Measurements from ENCODE around the gene LRRC8D.

Gene LRRC8D

GRCh38 chr1:89808441-89809117, 12.3 kb upstream of the LRRC8D start (continued):
- TF ChIP-seq POU6F1 (CRISPR knock-in tag; IDR thresholded peaks at IDR 0.05; ENCODE audit: borderline replicate concordance, low read depth) = no peak
- TF ChIP-seq TCF4 (CRISPR knock-in tag; IDR thresholded peaks at IDR 0.05; ENCODE audit: borderline replicate concordance) = no peak
- no peak for TF ChIP-seq ZNF565 (CRISPR knock-in tag; conservative IDR thresholded peaks at IDR 0.05; ENCODE audit: low read depth)
- TF ChIP-seq ZFP3 (CRISPR knock-in tag; IDR thresholded peaks at IDR 0.05) = no peak
- TF ChIP-seq SNAI2 (CRISPR knock-in tag; IDR thresholded peaks at IDR 0.05) = no peak
- no peak for TF ChIP-seq CREB5 (CRISPR knock-in tag; IDR thresholded peaks at IDR 0.05; ENCODE audit: low read depth)
- no peak for TF ChIP-seq ZNF70 (CRISPR knock-in tag; IDR thresholded peaks at IDR 0.05)
- TF ChIP-seq PPARA (CRISPR knock-in tag; IDR thresholded peaks at IDR 0.05; ENCODE audit: borderline replicate concordance) = no peak

- no peak; the same call in 2 of the 3 replicates for ATAC-seq
- TF ChIP-seq CSRNP3 (CRISPR knock-in tag; IDR thresholded peaks at IDR 0.05) = no peak
- TF ChIP-seq TCF4 (CRISPR knock-in tag; IDR thresholded peaks at IDR 0.05; ENCODE audit: borderline replicate concordance) = no peak
These were observed 11.3 kb upstream of the LRRC8D start for GRCh38 chr1:89809556-89809955.

GRCh38 chr1:89810302-89810701, 10.5 kb upstream of the LRRC8D start:
- no peak for ATAC-seq
- no peak for TF ChIP-seq POU6F1 (CRISPR knock-in tag; IDR thresholded peaks at IDR 0.05; ENCODE audit: borderline replicate concordance, low read depth)
- TF ChIP-seq CREB5 (CRISPR knock-in tag; IDR thresholded peaks at IDR 0.05; ENCODE audit: low read depth) = no peak
- TF ChIP-seq ZFP3 (CRISPR knock-in tag; IDR thresholded peaks at IDR 0.05) = no peak
- TF ChIP-seq SNAI2 (CRISPR knock-in tag; IDR thresholded peaks at IDR 0.05) = no peak
- no peak for TF ChIP-seq TCF4 (CRISPR knock-in tag; IDR thresholded peaks at IDR 0.05; ENCODE audit: borderline replicate concordance)
- no peak for TF ChIP-seq TOX (CRISPR knock-in tag; IDR thresholded peaks at IDR 0.05; ENCODE audit: borderline replicate concordance)
- TF ChIP-seq OSR1 (CRISPR knock-in tag; IDR thresholded peaks at IDR 0.05) = no peak
- TF ChIP-seq ZNF70 (CRISPR knock-in tag; IDR thresholded peaks at IDR 0.05) = no peak
- TF ChIP-seq PATZ1 (CRISPR knock-in tag; IDR thresholded peaks at IDR 0.05; ENCODE audit: borderline replicate concordance) = no peak
- TF ChIP-seq ZFP30 (CRISPR knock-in tag; IDR thresholded peaks at IDR 0.05) = no peak

- ATAC-seq = no peak
- TF ChIP-seq SNAI2 (CRISPR knock-in tag; IDR thresholded peaks at IDR 0.05) = no peak
- TF ChIP-seq PATZ1 (CRISPR knock-in tag; IDR thresholded peaks at IDR 0.05; ENCODE audit: borderline replicate concordance) = no peak
- no peak for TF ChIP-seq ESRRG (CRISPR knock-in tag; IDR thresholded peaks at IDR 0.05)
- no peak for TF ChIP-seq POU6F1 (CRISPR knock-in tag; IDR thresholded peaks at IDR 0.05; ENCODE audit: borderline replicate concordance, low read depth)
- TF ChIP-seq ISL1 (CRISPR knock-in tag; IDR thresholded peaks at IDR 0.05) = no peak
- no peak for TF ChIP-seq TOX (CRISPR knock-in tag; IDR thresholded peaks at IDR 0.05; ENCODE audit: borderline replicate concordance)
- no peak for TF ChIP-seq ZFP3 (CRISPR knock-in tag; IDR thresholded peaks at IDR 0.05)
- no peak for TF ChIP-seq CSDC2 (CRISPR knock-in tag; IDR thresholded peaks at IDR 0.05)
- no peak for TF ChIP-seq ZNF565 (CRISPR knock-in tag; conservative IDR thresholded peaks at IDR 0.05; ENCODE audit: low read depth)
- TF ChIP-seq PPARA (CRISPR knock-in tag; IDR thresholded peaks at IDR 0.05; ENCODE audit: borderline replicate concordance) = no peak
These were observed 10.0 kb upstream of the LRRC8D start for GRCh38 chr1:89810880-89811279.

Data from SK-N-SH treated with all-trans-retinoic acid at 6 μM for 48 hours (cell line).